BE2C (cell line): ENCODE data around the gene NPPA.
"Not testable (repeated sequence)": the region's sequence is repeated elsewhere in the genome, so short reads cannot be mapped to it uniquely, and the experiment has no call there.

Experiments used
- DNase-seq: peaks from one replicate; pipeline ENCODE4 v3.0.0-alpha.2; 2020
- H3K27me3 ChIP-seq: fragments of 250-450 bp; sonication (Bioruptor Pico); 2 replicates; pipeline ENCODE4 v1.5.1; 2020; ENCODE audit warnings: mild to moderate bottlenecking
- H3K36me3 ChIP-seq: fragments of 250-450 bp; sonication (Bioruptor Pico); 2 replicates; pipeline ENCODE4 v1.5.1; 2020; ENCODE audit warnings: mild to moderate bottlenecking
- H3K4me1 ChIP-seq: fragments of 250-450 bp; sonication (Bioruptor Pico); 2 replicates; pipeline ENCODE4 v1.5.1; 2020
- H3K4me3 ChIP-seq: 2 replicates; pipeline ENCODE4 v1.5.1; 2011; ENCODE audit warnings: low read depth, low read length
- H3K9me3 ChIP-seq: fragments of 250-450 bp; sonication (Bioruptor Pico); 2 replicates; pipeline ENCODE4 v1.5.1; 2020
- TF ChIP-seq, protein P1 (sequence below): IDR thresholded peaks from 2 replicates; pipeline ENCODE4 v1.5.1; 2012; ENCODE audit warnings: mild to moderate bottlenecking, low read depth, low read length

The NPPA gene

GRCh38 chr1:11804666-11805421 lies 42.7 kb downstream of the NPPA start:
- 0 out of 2 replicates have a peak, but pooled peaks cover 3% of the 10 kb centered on the region for H3K36me3 ChIP-seq

GRCh38 chr1:11803924-11804665 lies 43.5 kb downstream of the NPPA start:
- not testable (repeated sequence) for DNase-seq, H3K9me3 ChIP-seq, H3K27me3 ChIP-seq, H3K36me3 ChIP-seq, H3K4me1 ChIP-seq, H3K4me3 ChIP-seq

More at GRCh38 chr1:11804666-11805421, 42.7 kb downstream of the NPPA start:
- H3K4me1 ChIP-seq = 0 out of 2 replicates have a peak, but pooled peaks cover 3% of the 10 kb centered on the region
- H3K4me3 ChIP-seq = peak overlapping the region; percentile 75
- TF ChIP-seq, protein P1, sequence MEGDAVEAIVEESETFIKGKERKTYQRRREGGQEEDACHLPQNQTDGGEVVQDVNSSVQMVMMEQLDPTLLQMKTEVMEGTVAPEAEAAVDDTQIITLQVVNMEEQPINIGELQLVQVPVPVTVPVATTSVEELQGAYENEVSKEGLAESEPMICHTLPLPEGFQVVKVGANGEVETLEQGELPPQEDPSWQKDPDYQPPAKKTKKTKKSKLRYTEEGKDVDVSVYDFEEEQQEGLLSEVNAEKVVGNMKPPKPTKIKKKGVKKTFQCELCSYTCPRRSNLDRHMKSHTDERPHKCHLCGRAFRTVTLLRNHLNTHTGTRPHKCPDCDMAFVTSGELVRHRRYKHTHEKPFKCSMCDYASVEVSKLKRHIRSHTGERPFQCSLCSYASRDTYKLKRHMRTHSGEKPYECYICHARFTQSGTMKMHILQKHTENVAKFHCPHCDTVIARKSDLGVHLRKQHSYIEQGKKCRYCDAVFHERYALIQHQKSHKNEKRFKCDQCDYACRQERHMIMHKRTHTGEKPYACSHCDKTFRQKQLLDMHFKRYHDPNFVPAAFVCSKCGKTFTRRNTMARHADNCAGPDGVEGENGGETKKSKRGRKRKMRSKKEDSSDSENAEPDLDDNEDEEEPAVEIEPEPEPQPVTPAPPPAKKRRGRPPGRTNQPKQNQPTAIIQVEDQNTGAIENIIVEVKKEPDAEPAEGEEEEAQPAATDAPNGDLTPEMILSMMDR = no peak
- no peaks in the 10 kb centered on the region for H3K9me3 ChIP-seq
- no peaks in the 10 kb centered on the region for H3K27me3 ChIP-seq
- no peak for DNase-seq

DNA sequence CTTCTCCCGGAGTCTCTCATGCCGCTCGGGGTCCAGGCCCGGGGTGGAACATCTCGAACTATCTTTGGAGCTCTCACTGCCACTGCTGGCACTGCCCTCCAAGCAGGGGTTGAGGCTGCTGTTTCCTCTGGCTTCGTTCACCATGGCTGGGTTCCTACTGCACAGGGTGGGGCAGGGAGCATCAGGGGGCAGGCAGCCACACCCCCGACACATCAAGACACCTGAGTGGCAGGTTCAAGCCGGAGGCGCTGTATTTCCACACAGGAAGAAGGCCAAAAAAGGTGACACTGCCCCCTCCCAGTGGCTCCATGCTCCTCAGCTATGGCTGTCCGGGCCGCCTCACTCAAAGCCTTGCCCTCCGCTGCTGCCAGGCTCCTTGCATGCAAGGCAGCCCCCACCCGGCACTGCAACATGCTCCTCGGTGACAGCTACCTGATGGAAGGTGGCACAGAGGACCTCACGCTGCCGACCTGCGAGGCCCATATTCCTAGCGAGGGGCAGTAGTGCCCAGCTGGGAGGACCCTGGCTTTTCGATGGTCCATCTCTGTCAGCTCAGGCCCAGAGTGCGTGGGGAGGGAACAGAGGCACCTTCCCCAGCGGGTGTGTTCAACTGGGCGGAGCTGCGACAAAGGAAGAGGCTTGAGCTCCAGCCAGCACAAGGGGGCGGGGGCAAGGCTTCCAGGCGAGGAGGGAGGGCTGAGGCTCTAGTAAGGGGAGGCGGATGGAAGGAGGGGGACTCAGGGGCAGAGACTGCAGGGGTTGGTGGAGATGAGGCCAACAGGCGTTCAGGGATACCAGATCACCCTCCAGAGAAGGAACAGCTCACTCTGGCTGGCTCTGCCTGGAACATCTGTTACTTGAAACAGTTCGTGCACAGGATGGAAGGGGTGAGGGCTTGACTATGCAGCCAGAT lies 44.4 kb downstream of the NPPA start:
- no peaks in the 10 kb centered on the region for H3K9me3 ChIP-seq
- no peak overlapping the region for H3K4me3 ChIP-seq

DNA sequence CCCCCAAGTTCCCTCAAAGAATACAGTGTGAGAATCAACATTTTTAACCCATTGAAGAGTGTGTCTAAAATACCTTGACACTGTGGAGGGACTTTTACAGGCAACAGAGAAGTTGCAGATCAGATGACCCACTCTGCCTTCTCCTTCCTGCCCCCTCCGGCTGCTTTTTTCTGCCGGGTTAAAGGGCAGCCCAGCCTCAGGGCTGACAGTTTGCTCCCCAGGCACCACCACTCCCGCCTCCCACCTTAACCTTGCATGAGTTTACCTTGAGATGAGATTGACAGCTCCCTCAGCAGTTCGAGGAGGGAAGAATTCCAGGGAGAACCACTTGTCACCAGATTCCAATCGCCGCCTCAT lies 45.0 kb downstream of the NPPA start:
- Histone ChIP-seq H3K36me3 (no peaks in the 10 kb centered on the region), H3K9me3 (no peaks in the 10 kb centered on the region), H3K27me3 (no peaks in the 10 kb centered on the region), H3K4me3 (no peak overlapping the region), H3K4me1 (0 out of 2 replicates have a peak, but pooled peaks cover 3% of the 10 kb centered on the region)
- no peak for DNase-seq
- TF ChIP-seq, protein P1 = no peak

More for the DNA sequence above, 44.4 kb downstream of the NPPA start:
- Histone ChIP-seq H3K4me1 (0 out of 2 replicates have a peak, but pooled peaks cover 3% of the 10 kb centered on the region), H3K27me3 (no peaks in the 10 kb centered on the region), H3K36me3 (no peaks in the 10 kb centered on the region)
- DNase-seq = peak; percentile 81
- TF ChIP-seq, protein P1 = no peak

DNA sequence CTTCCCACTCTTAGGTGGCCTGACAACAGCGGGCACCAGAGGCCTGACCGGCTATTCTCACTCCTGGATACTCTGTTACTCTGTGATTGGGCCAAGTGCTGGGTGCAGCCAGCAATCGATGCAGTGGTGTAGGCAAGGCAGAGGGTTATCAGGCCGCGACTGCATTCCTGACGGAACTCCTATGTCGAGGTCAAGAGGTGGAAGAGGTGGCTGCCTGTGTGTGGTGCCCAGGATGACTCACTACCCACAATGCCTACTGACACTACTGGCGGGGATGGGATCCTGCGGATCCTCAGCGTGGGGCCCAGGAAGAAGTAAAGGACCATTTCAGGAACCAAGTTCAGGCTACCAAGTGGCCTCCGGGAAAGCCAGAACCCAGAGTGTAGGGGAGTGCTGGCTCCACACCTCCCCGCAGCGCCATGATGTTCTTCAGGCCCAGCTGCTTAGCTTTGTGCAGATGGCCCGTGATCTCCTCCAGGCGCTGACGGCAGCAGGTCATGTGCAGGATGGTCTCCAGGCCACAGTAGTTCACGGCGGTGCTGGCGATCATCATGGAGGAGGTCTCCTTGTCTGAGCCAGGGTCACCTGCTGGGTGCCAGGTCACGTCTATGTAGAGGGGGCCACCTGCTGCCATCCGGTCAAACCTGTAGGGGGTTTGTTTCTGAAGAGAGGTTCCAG lies 46.7 kb downstream of the NPPA start:
- H3K4me3 ChIP-seq = no peak overlapping the region
- H3K9me3 ChIP-seq = no peaks in the 10 kb centered on the region
- TF ChIP-seq, protein P1 = no peak
- no peaks in the 10 kb centered on the region for H3K27me3 ChIP-seq
- H3K36me3 ChIP-seq = no peaks in the 10 kb centered on the region
- no peak for DNase-seq
- H3K4me1 ChIP-seq = 0 out of 2 replicates have a peak, but pooled peaks cover 3% of the 10 kb centered on the region

DNA sequence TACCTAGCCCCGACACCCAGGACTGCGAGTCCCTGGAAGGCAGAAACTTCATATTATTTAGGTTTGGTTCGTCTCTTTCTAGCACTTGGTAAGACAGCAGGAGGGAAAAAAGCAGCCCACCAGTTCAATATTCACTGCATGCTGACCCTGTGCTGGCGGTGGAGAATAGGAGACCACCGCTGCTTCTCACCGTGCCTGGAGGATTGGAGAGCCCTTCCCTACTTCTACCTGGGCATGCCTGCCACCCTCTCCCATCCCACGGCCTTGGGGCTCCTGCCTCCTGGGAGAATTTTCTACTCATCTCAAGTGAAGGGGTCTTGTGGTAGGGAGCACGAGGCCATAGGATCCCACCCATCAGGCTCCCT lies 47.2 kb downstream of the NPPA start:
- TF ChIP-seq, protein P1 = no peak
- no peaks in the 10 kb centered on the region for H3K27me3 ChIP-seq
- H3K4me1 ChIP-seq = 0 out of 2 replicates have a peak, but pooled peaks cover 3% of the 10 kb centered on the region
- H3K4me3 ChIP-seq = no peak overlapping the region
- no peak for DNase-seq
- H3K9me3 ChIP-seq = no peaks in the 10 kb centered on the region
- no peaks in the 10 kb centered on the region for H3K36me3 ChIP-seq
